SK-N-SH (cell line): ENCODE results near the gene DNAJC1. TPM values are rescaled to one million over a fixed set of nuclear protein-coding genes. Genes with fewer than 3 reads are reported as not detected.
A peak's percentile ranks its signal among the peaks of the same experiment; 100 is the strongest.

ENCODE experiments used
- CTCF ChIA-PET: fragments of 300-600, 350-600 bp; formaldehyde crosslinking; extraction: SDS; loops from one replicate; lab custom pipeline; 2021; lab: Yijun Ruan, JAX
- POLR2A ChIA-PET: fragments of 350-600 bp; sonication (Branson Sonifier 250); formaldehyde crosslinking; extraction: SDS; loops from one replicate; lab custom pipeline; 2020; ENCODE audit warnings: antibody characterized with exemption, inconsistent platforms; lab: Yijun Ruan, JAX
- DNase-seq: peaks from one replicate; pipeline ENCODE4 v3.0.0; 2012
- H2AFZ ChIP-seq: fragments of 200-600 bp; sonication (generic); 2 replicates; pipeline ENCODE4 v1.8.1; 2016; ENCODE audit warnings: antibody characterized with exemption, mild to moderate bottlenecking, low read depth
- H3F3A ChIP-seq: fragments of 200-600 bp; sonication (generic); replicated peaks from 2 replicates; pipeline ENCODE3; 2016; ENCODE audit warnings: antibody characterized with exemption, mild to moderate bottlenecking; ENCODE audit not compliant: insufficient read depth
- H3K27ac ChIP-seq, 2 experiments: fragments of 200-500 bp in 1 of 2; fragments of 200-600 bp in 1 of 2; sonication (Bioruptor generic) in 1 of 2; sonication (generic), shearing (Covaris generic) in 1 of 2; 2 replicates each; pipeline versions ENCODE4 v1.5.1 to v1.6.1; 2014 to 2016; ENCODE audit warnings: low read depth in 2 of 2, inconsistent platforms in 1 of 2, low read length in 1 of 2, mild to moderate bottlenecking in 1 of 2, mixed read lengths in 1 of 2
- H3K27me3 ChIP-seq: fragments of 200-600 bp; sonication (generic), shearing (Covaris generic); 2 replicates; pipeline ENCODE4 v1.6.1; 2016; ENCODE audit warnings: mixed run types; ENCODE audit not compliant: insufficient read depth
- H3K36me3 ChIP-seq, 2 experiments: fragments of 200-500 bp in 1 of 2; fragments of 200-600 bp in 1 of 2; sonication (Bioruptor generic) in 1 of 2; sonication (generic) in 1 of 2; replicated peaks in 1 of 2; 2 replicates each; pipeline versions ENCODE3 to v1.5.1; 2014 to 2016; ENCODE audit warnings: low read length in 1 of 2, mild to moderate bottlenecking in 1 of 2; ENCODE audit not compliant: insufficient read depth in 2 of 2, control insufficient read depth in 1 of 2
- H3K4me1 ChIP-seq, 2 experiments: fragments of 200-500 bp in 1 of 2; fragments of 200-600 bp in 1 of 2; sonication (Bioruptor generic) in 1 of 2; sonication (generic), shearing (Covaris generic) in 1 of 2; 2 replicates each; pipeline versions ENCODE4 v1.5.1 to v1.6.1; 2014 to 2016; ENCODE audit warnings: low read depth in 1 of 2, low read length in 1 of 2, mixed run types in 1 of 2; ENCODE audit not compliant: insufficient read depth in 2 of 2, control insufficient read depth in 1 of 2
- H3K4me2 ChIP-seq: fragments of 200-600 bp; sonication (generic), shearing (Covaris generic); 2 replicates; pipeline ENCODE4 v1.6.1; 2017; ENCODE audit warnings: mixed run types
- H3K4me3 ChIP-seq, 2 experiments: fragments of 200-500 bp in 1 of 2; fragments of 200-600 bp in 1 of 2; sonication (Bioruptor generic) in 1 of 2; sonication (generic), shearing (Covaris generic) in 1 of 2; 2 replicates each; pipeline versions ENCODE4 v1.5.1 to v1.8.1; 2014 to 2016; ENCODE audit warnings: low read depth in 2 of 2, inconsistent platforms in 1 of 2, low read length in 1 of 2, mild to moderate bottlenecking in 1 of 2, mixed read lengths in 1 of 2, moderate library complexity in 1 of 2
- H3K79me2 ChIP-seq: fragments of 200-600 bp; sonication (generic); 2 replicates; pipeline ENCODE4 v1.8.1; 2017; ENCODE audit warnings: mild to moderate bottlenecking; ENCODE audit not compliant: insufficient read depth
- H3K9ac ChIP-seq: fragments of 200-600 bp; sonication (generic); 2 replicates; pipeline ENCODE4 v1.6.1; 2017; ENCODE audit warnings: mixed run types
- H3K9me2 ChIP-seq: fragments of 200-600 bp; sonication (generic); 2 replicates; pipeline ENCODE4 v1.6.1; 2017; ENCODE audit warnings: mixed run types
- H3K9me3 ChIP-seq: fragments of 200-600 bp; sonication (generic); 2 replicates; pipeline ENCODE4 v1.6.1; 2017; ENCODE audit warnings: mixed run types, mild to moderate bottlenecking, moderate library complexity
- H4K20me1 ChIP-seq: fragments of 200-600 bp; sonication (generic); 2 replicates; pipeline ENCODE4 v1.6.1; 2017; ENCODE audit warnings: mild to moderate bottlenecking, mixed run types; ENCODE audit not compliant: insufficient read depth
- GABPA ChIP-seq: IDR thresholded peaks from 2 replicates; pipeline ENCODE4 v1.4.0; 2012; ENCODE audit warnings: low read depth, mild to moderate bottlenecking
- MXI1 ChIP-seq: IDR thresholded peaks from 2 replicates; pipeline ENCODE4 v1.6.1; 2012; ENCODE audit warnings: mild to moderate bottlenecking, low read depth, low read length, improper control_type of control experiment
- NFIC ChIP-seq: IDR thresholded peaks from 2 replicates; pipeline ENCODE4 v1.4.0; 2012; ENCODE audit warnings: borderline replicate concordance
- RAD21 ChIP-seq: IDR thresholded peaks from 2 replicates; pipeline ENCODE4 v1.6.1; 2012; ENCODE audit warnings: mild to moderate bottlenecking, low read length
- RXRA ChIP-seq: IDR thresholded peaks from 2 replicates; pipeline ENCODE4 v1.4.0; 2012; ENCODE audit warnings: low read depth, mild to moderate bottlenecking, borderline replicate concordance
- TCF12 ChIP-seq: IDR thresholded peaks from 2 replicates; pipeline ENCODE4 v1.4.0; 2012
- WGBS: methylation state at CpG from one replicate; pipeline ENCODE4 v1.1.6; 2017; ENCODE audit warnings: low lambda C conversion rate; 5-methylcytosine and 5-hydroxymethylcytosine counted together
- polyA plus RNA-seq, 3 experiments: library from polyadenylated mRNA; depleted of rRNA; stranded (reverse); fragments of >200 nt; gene quantifications; 2 replicates each; pipeline ENCODE4 v1.2.3, GENCODE V29; 2012
- TF ChIP-seq, protein P1 (sequence below): IDR thresholded peaks from 2 replicates; pipeline ENCODE4; 2012
- TF ChIP-seq, protein P2 (sequence below): fragments of 200-600 bp; sonication (generic); IDR thresholded peaks from 2 replicates; pipeline ENCODE4 v1.6.1; 2017; ENCODE audit warnings: antibody characterized with exemption, mild to moderate bottlenecking, moderate library complexity
- TF ChIP-seq, protein P3 (sequence below): IDR thresholded peaks from 2 replicates; pipeline ENCODE4 v1.6.1; 2012; ENCODE audit warnings: mild to moderate bottlenecking, low read depth, low read length, moderate library complexity
- TF ChIP-seq, protein P4 (sequence below): IDR thresholded peaks from 2 replicates; pipeline ENCODE4 v1.4.0; 2012; ENCODE audit warnings: low read depth, borderline replicate concordance

Gene DNAJC1
- polyA plus RNA-seq, 1 of the 3 experiments (the other 2 are of a cell fraction) = 9.3 TPM

DNA sequence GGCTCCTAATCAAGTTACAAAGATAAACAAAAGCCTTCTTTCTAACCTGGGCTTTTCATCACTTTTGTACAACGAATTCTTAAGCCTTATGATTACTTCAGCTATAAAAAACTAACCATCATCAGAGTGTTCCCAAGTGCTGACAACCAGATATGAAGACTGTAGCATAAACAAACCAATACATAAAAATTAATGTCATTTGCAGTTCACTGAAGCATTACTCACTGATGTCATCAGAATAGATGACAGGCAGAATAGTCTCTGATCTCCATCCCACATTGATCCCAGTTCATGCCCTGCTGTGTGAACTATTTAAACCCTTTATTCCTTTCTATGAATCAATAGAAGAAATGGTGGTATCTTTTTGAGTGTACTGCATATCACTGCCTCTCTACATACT lies 84.4 kb downstream of the DNAJC1 start:
- Histone ChIP-seq H3K4me2 (no peak overlapping the region), H3K36me3 (peaks cover 0 to 4% of the 10 kb centered on the region in 2 experiments), H3K9me3 (no peaks in the 10 kb centered on the region), H3K27me3 (no peaks in the 10 kb centered on the region), H3K9ac (no peak overlapping the region), H3K9me2 (no peaks in the 10 kb centered on the region), H3K4me1 (no peaks in the 10 kb centered on the region; a peak in 1 of 4 replicates), H3K4me3 (no peak overlapping the region)
- POLR2A ChIA-PET = interaction anchor here (0.6 kb wide), 1 partner anchor 530 kb away, joined by 3 read pairs; no protein-coding TSS in a partner anchor
- TF ChIP-seq NFIC = no peak
- TF ChIP-seq, protein P1, sequence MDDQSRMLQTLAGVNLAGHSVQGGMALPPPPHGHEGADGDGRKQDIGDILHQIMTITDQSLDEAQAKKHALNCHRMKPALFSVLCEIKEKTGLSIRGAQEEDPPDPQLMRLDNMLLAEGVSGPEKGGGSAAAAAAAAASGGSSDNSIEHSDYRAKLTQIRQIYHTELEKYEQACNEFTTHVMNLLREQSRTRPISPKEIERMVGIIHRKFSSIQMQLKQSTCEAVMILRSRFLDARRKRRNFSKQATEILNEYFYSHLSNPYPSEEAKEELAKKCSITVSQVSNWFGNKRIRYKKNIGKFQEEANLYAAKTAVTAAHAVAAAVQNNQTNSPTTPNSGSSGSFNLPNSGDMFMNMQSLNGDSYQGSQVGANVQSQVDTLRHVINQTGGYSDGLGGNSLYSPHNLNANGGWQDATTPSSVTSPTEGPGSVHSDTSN = peak; percentile 61
- no peak for TF ChIP-seq TCF12
- no peak for TF ChIP-seq RXRA
- TF ChIP-seq, all 33 proteins: peak for 1
- H3K27ac ChIP-seq = no peak overlapping the region
- H3F3A ChIP-seq = peaks cover 9% of the 10 kb centered on the region
- peak; percentile 17 for DNase-seq
- H4K20me1 ChIP-seq = no peaks in the 10 kb centered on the region
- H2AFZ ChIP-seq = no peak overlapping the region
- 71% methylated on average over 1 of the region's 1 CpG for WGBS
- CTCF ChIA-PET = interaction anchor here (0.8 to 1.3 kb wide), 3 partner anchors 15 to 423 kb away, joined by 3 read pairs; no protein-coding TSS in a partner anchor
- H3K79me2 ChIP-seq = no peaks in the 10 kb centered on the region

DNA sequence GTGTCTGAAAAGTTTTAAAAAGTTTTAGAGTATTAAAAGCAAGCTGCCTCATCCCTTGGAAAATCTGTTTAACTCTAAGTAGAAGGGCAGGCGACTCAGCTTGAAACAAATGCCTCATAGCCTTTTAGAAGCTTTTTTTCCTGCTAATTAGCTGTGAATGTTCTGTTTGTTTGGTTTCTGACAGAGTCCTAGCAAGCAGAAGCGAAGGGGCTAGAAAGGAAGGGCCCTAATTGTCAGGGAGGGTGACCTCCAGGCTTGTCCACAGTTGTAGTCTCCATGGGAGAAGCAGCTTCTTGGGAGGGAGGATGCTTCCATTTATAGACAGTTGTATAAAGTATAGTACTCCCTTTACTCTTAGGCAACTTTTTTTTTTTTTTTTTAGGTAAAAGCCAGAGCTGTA lies 90.9 kb downstream of the DNAJC1 start:
- 93% methylated on average over 2 of the region's 2 CpGs for WGBS
- H3K79me2 ChIP-seq = no peaks in the 10 kb centered on the region
- no peak overlapping the region for H3K27ac ChIP-seq
- H2AFZ ChIP-seq = no peak overlapping the region
- no peaks in the 10 kb centered on the region; a peak in 2 of 4 replicates for H3K4me1 ChIP-seq
- H3K36me3 ChIP-seq = no peaks in the 10 kb centered on the region
- no peak for TF ChIP-seq GABPA
- TF ChIP-seq, all 33 proteins: peak for 0
- no peaks in the 10 kb centered on the region for H3K27me3 ChIP-seq
- no peak overlapping the region for H3K9ac ChIP-seq
- H3F3A ChIP-seq = peaks cover 6% of the 10 kb centered on the region
- H3K9me3 ChIP-seq = no peaks in the 10 kb centered on the region
- CTCF ChIA-PET = interaction anchor here (0.7 to 0.9 kb wide), 2 partner anchors 13 to 24 kb away, joined by 3 read pairs; no protein-coding TSS in a partner anchor
- POLR2A ChIA-PET = no interaction called here
- no peak for DNase-seq
- no peaks in the 10 kb centered on the region for H4K20me1 ChIP-seq
- no peak overlapping the region for H3K4me3 ChIP-seq
- no peak overlapping the region for H3K4me2 ChIP-seq
- no peaks in the 10 kb centered on the region for H3K9me2 ChIP-seq

DNA sequence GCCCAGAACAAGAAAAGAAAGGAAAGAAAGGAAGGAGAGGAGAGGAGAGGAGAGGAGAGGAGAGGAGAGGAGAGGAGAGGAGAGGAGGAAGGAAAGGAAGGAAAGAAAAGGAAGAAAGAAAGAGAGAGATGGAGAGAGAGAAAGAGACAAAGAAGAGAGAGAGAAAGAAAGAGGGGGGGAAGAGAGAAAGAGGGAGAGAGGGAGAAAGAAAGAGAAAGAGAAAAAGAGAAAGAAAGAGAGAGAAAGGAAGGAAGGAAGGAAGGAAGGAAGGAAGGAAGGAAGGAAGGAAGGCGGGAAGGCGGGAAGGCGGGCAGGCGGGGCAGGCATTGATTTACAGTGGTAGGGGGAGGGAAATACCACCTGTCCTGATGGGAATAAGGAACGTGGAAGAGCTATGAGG lies 92.7 kb downstream of the DNAJC1 start:
- no peak for DNase-seq
- WGBS = 93% methylated on average over 5 of the region's 5 CpGs
- no peaks in the 10 kb centered on the region for H3K9me2 ChIP-seq
- no peak overlapping the region for H2AFZ ChIP-seq
- no peaks in the 10 kb centered on the region for H3K79me2 ChIP-seq
- no peaks in the 10 kb centered on the region; a peak in 2 of 4 replicates for H3K4me1 ChIP-seq
- no peak overlapping the region for H3K4me2 ChIP-seq
- no peak overlapping the region for H3K9ac ChIP-seq
- H3K27ac ChIP-seq = no peak overlapping the region
- ChIA-PET CTCF (no interaction called here), POLR2A (no interaction called here)
- H3K36me3 ChIP-seq = no peaks in the 10 kb centered on the region
- peaks cover 6% of the 10 kb centered on the region for H3F3A ChIP-seq
- H3K4me3 ChIP-seq = no peak overlapping the region
- H4K20me1 ChIP-seq = no peaks in the 10 kb centered on the region
- H3K9me3 ChIP-seq = no peaks in the 10 kb centered on the region
- H3K27me3 ChIP-seq = no peaks in the 10 kb centered on the region
- no peak for TF ChIP-seq MXI1
- TF ChIP-seq, protein P2, sequence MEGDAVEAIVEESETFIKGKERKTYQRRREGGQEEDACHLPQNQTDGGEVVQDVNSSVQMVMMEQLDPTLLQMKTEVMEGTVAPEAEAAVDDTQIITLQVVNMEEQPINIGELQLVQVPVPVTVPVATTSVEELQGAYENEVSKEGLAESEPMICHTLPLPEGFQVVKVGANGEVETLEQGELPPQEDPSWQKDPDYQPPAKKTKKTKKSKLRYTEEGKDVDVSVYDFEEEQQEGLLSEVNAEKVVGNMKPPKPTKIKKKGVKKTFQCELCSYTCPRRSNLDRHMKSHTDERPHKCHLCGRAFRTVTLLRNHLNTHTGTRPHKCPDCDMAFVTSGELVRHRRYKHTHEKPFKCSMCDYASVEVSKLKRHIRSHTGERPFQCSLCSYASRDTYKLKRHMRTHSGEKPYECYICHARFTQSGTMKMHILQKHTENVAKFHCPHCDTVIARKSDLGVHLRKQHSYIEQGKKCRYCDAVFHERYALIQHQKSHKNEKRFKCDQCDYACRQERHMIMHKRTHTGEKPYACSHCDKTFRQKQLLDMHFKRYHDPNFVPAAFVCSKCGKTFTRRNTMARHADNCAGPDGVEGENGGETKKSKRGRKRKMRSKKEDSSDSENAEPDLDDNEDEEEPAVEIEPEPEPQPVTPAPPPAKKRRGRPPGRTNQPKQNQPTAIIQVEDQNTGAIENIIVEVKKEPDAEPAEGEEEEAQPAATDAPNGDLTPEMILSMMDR = no peak
- TF ChIP-seq, protein P3, sequence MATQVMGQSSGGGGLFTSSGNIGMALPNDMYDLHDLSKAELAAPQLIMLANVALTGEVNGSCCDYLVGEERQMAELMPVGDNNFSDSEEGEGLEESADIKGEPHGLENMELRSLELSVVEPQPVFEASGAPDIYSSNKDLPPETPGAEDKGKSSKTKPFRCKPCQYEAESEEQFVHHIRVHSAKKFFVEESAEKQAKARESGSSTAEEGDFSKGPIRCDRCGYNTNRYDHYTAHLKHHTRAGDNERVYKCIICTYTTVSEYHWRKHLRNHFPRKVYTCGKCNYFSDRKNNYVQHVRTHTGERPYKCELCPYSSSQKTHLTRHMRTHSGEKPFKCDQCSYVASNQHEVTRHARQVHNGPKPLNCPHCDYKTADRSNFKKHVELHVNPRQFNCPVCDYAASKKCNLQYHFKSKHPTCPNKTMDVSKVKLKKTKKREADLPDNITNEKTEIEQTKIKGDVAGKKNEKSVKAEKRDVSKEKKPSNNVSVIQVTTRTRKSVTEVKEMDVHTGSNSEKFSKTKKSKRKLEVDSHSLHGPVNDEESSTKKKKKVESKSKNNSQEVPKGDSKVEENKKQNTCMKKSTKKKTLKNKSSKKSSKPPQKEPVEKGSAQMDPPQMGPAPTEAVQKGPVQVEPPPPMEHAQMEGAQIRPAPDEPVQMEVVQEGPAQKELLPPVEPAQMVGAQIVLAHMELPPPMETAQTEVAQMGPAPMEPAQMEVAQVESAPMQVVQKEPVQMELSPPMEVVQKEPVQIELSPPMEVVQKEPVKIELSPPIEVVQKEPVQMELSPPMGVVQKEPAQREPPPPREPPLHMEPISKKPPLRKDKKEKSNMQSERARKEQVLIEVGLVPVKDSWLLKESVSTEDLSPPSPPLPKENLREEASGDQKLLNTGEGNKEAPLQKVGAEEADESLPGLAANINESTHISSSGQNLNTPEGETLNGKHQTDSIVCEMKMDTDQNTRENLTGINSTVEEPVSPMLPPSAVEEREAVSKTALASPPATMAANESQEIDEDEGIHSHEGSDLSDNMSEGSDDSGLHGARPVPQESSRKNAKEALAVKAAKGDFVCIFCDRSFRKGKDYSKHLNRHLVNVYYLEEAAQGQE = no peak
- TF ChIP-seq, protein P1 = no peak
- TF ChIP-seq, protein P4, sequence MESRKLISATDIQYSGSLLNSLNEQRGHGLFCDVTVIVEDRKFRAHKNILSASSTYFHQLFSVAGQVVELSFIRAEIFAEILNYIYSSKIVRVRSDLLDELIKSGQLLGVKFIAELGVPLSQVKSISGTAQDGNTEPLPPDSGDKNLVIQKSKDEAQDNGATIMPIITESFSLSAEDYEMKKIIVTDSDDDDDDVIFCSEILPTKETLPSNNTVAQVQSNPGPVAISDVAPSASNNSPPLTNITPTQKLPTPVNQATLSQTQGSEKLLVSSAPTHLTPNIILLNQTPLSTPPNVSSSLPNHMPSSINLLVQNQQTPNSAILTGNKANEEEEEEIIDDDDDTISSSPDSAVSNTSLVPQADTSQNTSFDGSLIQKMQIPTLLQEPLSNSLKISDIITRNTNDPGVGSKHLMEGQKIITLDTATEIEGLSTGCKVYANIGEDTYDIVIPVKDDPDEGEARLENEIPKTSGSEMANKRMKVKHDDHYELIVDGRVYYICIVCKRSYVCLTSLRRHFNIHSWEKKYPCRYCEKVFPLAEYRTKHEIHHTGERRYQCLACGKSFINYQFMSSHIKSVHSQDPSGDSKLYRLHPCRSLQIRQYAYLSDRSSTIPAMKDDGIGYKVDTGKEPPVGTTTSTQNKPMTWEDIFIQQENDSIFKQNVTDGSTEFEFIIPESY = no peak
- TF ChIP-seq RAD21 = no peak
